Glomerular endothelial cell (primary cell): Measurements from ENCODE around the gene MRE11. TPM values are rescaled to one million over a fixed set of nuclear protein-coding genes. Genes with fewer than 3 reads are reported as not detected.
A peak's percentile ranks its signal among the peaks of the same experiment; 100 is the strongest.
"Not testable (repeated sequence)": the region's sequence is repeated elsewhere in the genome, so short reads cannot be mapped to it uniquely, and the experiment has no call there.

Source experiments
- DNase-seq: peaks from one replicate; pipeline ENCODE4 v3.0.0-alpha.2; 2011; ENCODE audit warnings: low read depth, low spot score; ENCODE audit errors: extremely low read depth
- total RNA-seq: library from RNA; depleted of rRNA; stranded (reverse); fragments of >200 nt; gene quantifications from 2 replicates; pipeline ENCODE4 v1.2.3, GENCODE V29; 2015

MRE11 gene
- total RNA-seq, 1 donor from 2014 or later: 9.5 TPM

DNA sequence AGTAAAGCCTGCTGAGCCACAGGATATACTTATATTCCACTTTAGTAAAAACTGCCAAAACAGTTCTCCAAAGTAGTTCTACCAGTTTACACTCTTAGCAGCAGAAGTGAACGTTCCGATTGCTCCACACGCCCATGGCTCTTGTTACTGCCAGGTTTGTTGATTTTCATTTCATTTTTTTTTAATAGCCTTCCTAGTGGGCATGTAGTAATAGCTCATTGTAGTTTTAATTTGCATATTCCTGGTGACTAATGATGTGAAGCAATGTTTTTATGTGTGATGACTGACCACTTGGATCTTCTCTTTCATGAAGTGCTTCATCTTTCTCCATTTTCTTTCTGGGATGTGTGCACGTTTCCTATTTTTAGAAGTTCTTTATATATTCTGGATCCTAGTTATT lies 13.8 kb upstream of the MRE11 start:
- no peak for DNase-seq

- DNase-seq: not testable (repeated sequence)
Measured at GRCh38 chr11:94506513-94506912, 12.9 kb upstream of the MRE11 start.

GRCh38 chr11:94504689-94505293 lies 11.1 kb upstream of the MRE11 start:
- peak; percentile 67 for DNase-seq

GRCh38 chr11:94501522-94501921 lies 7.9 kb upstream of the MRE11 start:
- DNase-seq: no peak

GRCh38 chr11:94500181-94500580 lies 6.5 kb upstream of the MRE11 start:
- no peak for DNase-seq

- no peak for DNase-seq
Measured at GRCh38 chr11:94494126-94494680, 559 bp upstream of the MRE11 start.

DNA sequence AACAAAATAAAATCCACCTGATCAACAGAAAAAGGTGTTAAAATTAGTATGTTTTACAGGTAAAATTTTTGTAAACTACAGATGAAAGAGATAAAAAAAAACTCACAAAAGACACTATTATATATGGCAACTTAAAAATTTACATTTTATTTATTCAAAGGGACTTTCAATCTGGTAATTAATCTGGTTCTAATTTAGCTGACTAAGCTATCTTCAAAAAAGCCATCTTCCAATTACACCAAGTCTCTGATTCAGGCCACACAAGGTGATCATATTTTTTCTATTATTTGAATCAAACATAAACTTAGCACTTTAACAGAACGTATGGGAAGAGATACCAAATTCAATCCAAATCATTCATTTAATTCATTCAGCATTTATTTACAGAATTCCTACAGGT lies 7.6 kb downstream of the MRE11 start:
- DNase-seq: no peak

DNA sequence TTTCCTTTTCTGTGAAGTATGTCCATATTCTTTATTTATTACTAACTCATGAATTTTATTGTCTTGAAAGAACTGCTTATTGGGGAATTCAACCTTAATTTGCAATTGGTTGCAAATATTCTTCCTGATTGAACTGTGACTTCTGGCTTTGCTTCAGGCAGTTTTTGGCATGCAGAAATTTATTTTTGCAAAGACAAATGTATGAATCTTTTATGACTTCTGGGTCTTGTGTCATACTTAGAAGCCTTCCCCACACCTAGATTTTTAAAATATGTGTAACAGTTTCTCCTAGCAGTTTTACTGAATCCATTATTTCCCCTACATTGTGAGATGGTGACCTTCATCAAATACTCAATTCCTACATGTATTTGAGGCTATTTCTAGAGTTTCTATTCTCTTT lies 12.3 kb downstream of the MRE11 start:
- no peak for DNase-seq

DNA sequence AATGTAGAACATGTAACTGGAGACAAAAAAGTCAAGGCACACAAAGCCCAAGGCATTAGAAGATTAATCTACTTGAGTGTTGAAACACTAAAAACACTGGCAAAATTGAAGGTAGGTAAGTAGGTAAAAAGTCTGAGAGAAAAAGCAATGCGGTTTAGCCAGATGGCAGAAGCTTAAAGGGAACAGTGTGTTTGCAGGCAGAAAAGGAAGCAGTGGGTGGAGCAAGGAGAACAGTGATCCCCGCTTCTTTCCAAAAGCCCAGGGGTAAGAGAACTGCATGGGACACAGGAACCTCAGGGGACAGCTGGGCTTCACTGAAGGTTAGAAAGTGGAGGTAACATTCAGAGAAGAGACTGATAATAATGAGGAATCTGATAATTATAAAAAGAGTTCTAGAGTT lies 16.0 kb downstream of the MRE11 start:
- DNase-seq: no peak

- no peak for DNase-seq
Measured at GRCh38 chr11:94472916-94473799, 20.5 kb downstream of the MRE11 start.

- DNase-seq: no peak
Measured at GRCh38 chr11:94469416-94469815, 24.2 kb downstream of the MRE11 start.

DNA sequence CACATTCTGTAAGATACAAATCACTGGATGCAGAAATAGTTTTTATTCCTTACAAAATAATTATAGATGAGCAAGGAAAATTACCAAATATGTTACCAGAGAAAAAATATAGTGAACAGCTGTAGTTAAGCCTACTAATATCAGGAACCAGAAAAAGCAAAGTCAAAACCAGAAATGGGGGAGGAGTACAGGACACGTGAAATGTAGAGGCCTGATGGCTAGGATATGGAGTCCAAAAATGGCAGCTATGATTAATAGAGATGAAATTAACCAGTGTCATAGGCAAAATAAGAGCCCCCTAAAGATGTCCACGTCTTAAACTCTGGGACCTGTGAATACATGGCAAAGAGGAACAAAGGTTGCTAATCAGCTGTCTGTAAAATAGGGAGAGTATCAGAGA lies 34.1 kb downstream of the MRE11 start:
- DNase-seq: no peak

GRCh38 chr11:94457118-94458029 lies 36.3 kb downstream of the MRE11 start:
- no peak for DNase-seq

DNA sequence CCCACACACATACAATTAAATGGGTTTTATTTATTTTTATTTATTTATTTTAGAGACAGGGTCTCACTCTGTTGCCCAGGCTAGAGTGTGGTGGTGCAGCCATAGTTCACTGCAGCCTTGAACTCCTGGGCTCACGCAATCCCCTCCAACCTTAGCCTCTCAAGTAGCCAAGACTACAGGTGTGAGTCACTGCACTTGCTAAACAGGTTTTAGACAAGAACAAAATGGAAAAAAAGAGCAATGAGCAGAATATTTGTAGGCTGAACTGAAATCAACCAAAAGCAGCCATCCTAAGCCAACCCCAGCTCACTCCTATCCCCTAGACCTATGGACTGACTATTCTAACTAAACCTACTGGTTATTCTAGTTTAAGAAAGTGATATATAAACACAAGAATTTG lies 37.8 kb downstream of the MRE11 start:
- no peak for DNase-seq

DNA sequence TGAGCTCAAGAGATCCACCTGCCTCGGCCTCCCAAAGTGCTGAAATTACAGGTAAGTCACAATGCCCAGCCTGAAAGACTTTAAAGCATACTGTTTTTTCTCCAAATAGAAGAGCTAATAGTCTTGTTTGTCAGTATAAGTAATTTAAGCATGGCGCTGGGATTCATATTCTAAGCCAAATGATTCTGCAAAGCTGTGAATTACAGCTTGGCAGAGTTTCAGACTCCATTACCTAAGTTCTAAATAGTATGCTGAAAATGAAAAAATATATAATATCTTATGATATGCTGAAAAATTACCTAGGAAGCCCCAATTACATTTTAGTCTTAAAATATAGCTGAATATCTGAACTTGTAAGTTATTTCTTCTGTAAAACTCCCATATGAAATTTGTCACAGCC lies 39.3 kb downstream of the MRE11 start:
- DNase-seq: no peak

GRCh38 chr11:94452988-94453387 lies 40.7 kb downstream of the MRE11 start:
- no peak for DNase-seq

GRCh38 chr11:94450048-94450447 lies 43.6 kb downstream of the MRE11 start:
- peak; percentile 18 for DNase-seq

DNA sequence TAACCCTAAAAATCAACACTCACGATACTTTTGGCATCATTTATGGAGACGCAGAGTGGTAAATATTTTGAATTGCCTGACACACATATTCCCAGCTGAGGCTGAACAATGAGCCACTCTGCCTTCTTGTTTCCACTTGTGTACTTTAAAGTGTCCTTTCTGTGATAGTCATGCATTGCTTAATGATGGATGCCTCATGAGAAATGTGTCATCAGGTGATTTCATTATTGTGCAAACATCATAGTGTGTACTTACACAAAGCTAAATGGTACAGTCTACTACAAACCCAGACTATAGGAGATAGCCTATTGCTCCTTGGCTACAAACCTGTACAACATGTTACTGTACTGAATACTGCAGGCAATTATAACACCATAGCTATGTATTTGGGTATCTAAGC lies 44.2 kb downstream of the MRE11 start:
- peak; percentile 27 for DNase-seq

- DNase-seq: no peak
Measured at GRCh38 chr11:94449029-94449428, 44.6 kb downstream of the MRE11 start.

GRCh38 chr11:94447149-94447548 lies 46.5 kb downstream of the MRE11 start:
- DNase-seq: no peak

- no peak for DNase-seq
Measured at GRCh38 chr11:94445641-94446040, 48.0 kb downstream of the MRE11 start.
